Panc1 (cell line): ENCODE results near the gene HEMGN.

Experiments used
- POLR2AphosphoS5 ChIP-seq: IDR thresholded peaks from 2 replicates; pipeline ENCODE4 v1.6.1; 2012; ENCODE audit warnings: mild to moderate bottlenecking, low read depth, low read length, moderate library complexity
- SIN3A ChIP-seq: IDR thresholded peaks from 2 replicates; pipeline ENCODE4 v1.6.1; 2012; ENCODE audit warnings: low read depth, mild to moderate bottlenecking, low read length, moderate library complexity, borderline replicate concordance; ENCODE audit not compliant: insufficient read depth
- TCF7L2 ChIP-seq: IDR thresholded peaks from 2 replicates; pipeline ENCODE4 v1.6.1; 2011; ENCODE audit warnings: mild to moderate bottlenecking, low read depth, low read length, inconsistent platforms
- TF ChIP-seq, protein P1 (sequence below): fragments of 450-650 bp; IDR thresholded peaks from 2 replicates; pipeline ENCODE4 v1.5.1; 2017; ENCODE audit warnings: mild to moderate bottlenecking
- TF ChIP-seq, protein P2 (sequence below), 2 experiments: IDR thresholded peaks; 2 replicates each; pipeline ENCODE4 v1.6.1; 2011 to 2012; ENCODE audit warnings: low read depth in 2 of 2, control low read depth in 1 of 2, low read length in 1 of 2, mild to moderate bottlenecking in 1 of 2, moderate library complexity in 1 of 2; ENCODE audit not compliant: insufficient read depth in 1 of 2

DNA sequence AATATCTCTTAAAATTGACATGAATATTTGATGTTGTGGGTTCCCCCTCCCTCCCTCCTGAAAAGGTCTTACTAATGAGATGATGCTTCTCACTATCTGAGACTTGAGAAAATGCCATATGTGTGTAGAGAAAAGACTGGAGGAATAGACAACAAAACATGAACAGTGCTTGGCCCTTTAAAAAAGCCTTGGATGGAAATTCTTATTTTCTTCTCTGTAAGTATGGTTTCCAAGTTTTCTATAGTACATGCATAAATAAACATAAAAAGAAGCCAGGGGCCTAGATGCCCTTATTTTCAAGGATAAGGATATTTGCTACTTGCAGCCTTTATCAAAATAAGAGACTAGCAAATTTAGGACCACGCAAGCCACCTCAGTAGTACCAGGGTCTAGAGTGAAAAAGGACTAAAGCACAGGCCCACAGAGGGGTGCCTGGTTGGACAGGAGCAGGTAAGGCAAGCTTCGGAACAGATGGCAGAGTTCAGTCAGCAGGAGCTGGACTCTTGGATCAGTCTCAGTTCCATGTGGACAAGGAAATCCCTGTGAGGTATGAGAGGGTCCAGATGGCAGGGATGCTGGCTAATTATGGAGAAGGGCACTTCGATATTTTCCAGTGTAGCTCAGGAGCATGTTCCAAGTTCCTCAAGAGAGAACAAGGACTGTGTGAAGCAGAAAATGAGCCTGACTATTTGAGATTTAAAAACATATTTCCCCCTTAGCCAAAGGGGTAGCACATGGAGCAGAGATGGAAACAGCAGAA, 40.6 kb upstream of the HEMGN start:
- TF ChIP-seq SIN3A (no peak), TCF7L2 (no peak), POLR2AphosphoS5 (no peak)
- TF ChIP-seq, protein P1, sequence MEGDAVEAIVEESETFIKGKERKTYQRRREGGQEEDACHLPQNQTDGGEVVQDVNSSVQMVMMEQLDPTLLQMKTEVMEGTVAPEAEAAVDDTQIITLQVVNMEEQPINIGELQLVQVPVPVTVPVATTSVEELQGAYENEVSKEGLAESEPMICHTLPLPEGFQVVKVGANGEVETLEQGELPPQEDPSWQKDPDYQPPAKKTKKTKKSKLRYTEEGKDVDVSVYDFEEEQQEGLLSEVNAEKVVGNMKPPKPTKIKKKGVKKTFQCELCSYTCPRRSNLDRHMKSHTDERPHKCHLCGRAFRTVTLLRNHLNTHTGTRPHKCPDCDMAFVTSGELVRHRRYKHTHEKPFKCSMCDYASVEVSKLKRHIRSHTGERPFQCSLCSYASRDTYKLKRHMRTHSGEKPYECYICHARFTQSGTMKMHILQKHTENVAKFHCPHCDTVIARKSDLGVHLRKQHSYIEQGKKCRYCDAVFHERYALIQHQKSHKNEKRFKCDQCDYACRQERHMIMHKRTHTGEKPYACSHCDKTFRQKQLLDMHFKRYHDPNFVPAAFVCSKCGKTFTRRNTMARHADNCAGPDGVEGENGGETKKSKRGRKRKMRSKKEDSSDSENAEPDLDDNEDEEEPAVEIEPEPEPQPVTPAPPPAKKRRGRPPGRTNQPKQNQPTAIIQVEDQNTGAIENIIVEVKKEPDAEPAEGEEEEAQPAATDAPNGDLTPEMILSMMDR: no peak
- TF ChIP-seq, protein P2, sequence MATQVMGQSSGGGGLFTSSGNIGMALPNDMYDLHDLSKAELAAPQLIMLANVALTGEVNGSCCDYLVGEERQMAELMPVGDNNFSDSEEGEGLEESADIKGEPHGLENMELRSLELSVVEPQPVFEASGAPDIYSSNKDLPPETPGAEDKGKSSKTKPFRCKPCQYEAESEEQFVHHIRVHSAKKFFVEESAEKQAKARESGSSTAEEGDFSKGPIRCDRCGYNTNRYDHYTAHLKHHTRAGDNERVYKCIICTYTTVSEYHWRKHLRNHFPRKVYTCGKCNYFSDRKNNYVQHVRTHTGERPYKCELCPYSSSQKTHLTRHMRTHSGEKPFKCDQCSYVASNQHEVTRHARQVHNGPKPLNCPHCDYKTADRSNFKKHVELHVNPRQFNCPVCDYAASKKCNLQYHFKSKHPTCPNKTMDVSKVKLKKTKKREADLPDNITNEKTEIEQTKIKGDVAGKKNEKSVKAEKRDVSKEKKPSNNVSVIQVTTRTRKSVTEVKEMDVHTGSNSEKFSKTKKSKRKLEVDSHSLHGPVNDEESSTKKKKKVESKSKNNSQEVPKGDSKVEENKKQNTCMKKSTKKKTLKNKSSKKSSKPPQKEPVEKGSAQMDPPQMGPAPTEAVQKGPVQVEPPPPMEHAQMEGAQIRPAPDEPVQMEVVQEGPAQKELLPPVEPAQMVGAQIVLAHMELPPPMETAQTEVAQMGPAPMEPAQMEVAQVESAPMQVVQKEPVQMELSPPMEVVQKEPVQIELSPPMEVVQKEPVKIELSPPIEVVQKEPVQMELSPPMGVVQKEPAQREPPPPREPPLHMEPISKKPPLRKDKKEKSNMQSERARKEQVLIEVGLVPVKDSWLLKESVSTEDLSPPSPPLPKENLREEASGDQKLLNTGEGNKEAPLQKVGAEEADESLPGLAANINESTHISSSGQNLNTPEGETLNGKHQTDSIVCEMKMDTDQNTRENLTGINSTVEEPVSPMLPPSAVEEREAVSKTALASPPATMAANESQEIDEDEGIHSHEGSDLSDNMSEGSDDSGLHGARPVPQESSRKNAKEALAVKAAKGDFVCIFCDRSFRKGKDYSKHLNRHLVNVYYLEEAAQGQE (IDR thresholded peaks at IDR 0.05; ENCODE audit: insufficient read depth in 1 of 2, low read depth in 2 of 2, low read length in 1 of 2): no peak
